Suprapubic skin (tissue), 4 donors: Measurements from ENCODE around the gene MGAT4B. TPM values are rescaled to one million over a fixed set of nuclear protein-coding genes. Genes with fewer than 3 reads are reported as not detected.

Experiments used
- DNase-seq, 2 donors: peaks; one replicate each; pipeline ENCODE4 v3.0.0-alpha.2; 2019; ENCODE audit warnings: low spot score in 2 of 2
- H3K27ac ChIP-seq: fragments of 200-600 bp; sonication (generic); one replicate; pipeline ENCODE4 v1.5.1; 2019
- H3K27me3 ChIP-seq: fragments of 200-600 bp; sonication (generic); one replicate; pipeline ENCODE4 v1.5.1; 2019
- H3K36me3 ChIP-seq: fragments of 200-600 bp; sonication (generic); one replicate; pipeline ENCODE4 v1.5.1; 2019
- H3K4me1 ChIP-seq: fragments of 200-600 bp; sonication (generic); one replicate; pipeline ENCODE4 v1.5.1; 2019
- H3K4me3 ChIP-seq: fragments of 200-600 bp; sonication (generic); one replicate; pipeline ENCODE4 v1.5.1; 2019; ENCODE audit warnings: mild to moderate bottlenecking
- H3K9me3 ChIP-seq: fragments of 200-600 bp; sonication (generic); one replicate; pipeline ENCODE4 v1.5.1; 2019
- CTCF ChIP-seq, 2 donors: fragments of 200-600 bp in 1 of 2; fragments of 450-650 bp in 1 of 2; sonication (generic) in 1 of 2; IDR thresholded peaks; one replicate each; pipeline ENCODE4 v1.5.1; 2016 to 2019; ENCODE audit warnings: antibody characterized with exemption in 2 of 2, mild to moderate bottlenecking in 1 of 2, moderate library complexity in 1 of 2
- EP300 ChIP-seq: sonication (generic); formaldehyde crosslinking; IDR thresholded peaks from one replicate; pipeline ENCODE4 v1.6.1; 2017; ENCODE audit warnings: antibody characterized with exemption
- POLR2A ChIP-seq, 2 donors: fragments of 450-650 bp; IDR thresholded peaks; one replicate each; pipeline ENCODE4 v1.6.1; 2017; ENCODE audit warnings: antibody characterized with exemption in 2 of 2, mild to moderate bottlenecking in 2 of 2, moderate library complexity in 2 of 2
- POLR2AphosphoS5 ChIP-seq, 3 donors: sonication (generic); formaldehyde crosslinking; IDR thresholded peaks; one replicate each; pipeline ENCODE4 v1.6.1; 2017; ENCODE audit warnings: antibody characterized with exemption in 3 of 3
- WGBS: methylation state at CpG from one replicate; pipeline ENCODE4 v1.1.5; 2018; 5-methylcytosine and 5-hydroxymethylcytosine counted together
- total RNA-seq, 4 donors: library from RNA; depleted of rRNA; stranded (reverse); fragments of >200 nt; gene quantifications; one replicate each; pipeline ENCODE4 v1.1.0, GENCODE V29; 2016

The MGAT4B gene
- total RNA-seq, 4 donors from 2014 or later: 74.5 to 142 (median 97.4) TPM

GRCh38 chr5:179788193-179788854 is 18.3 kb downstream of the MGAT4B start:
- H3K4me1 ChIP-seq: peaks cover 17% of the 10 kb centered on the region
- DNase-seq: no peak
- no peak overlapping the region for H3K27ac ChIP-seq
- no peaks in the 10 kb centered on the region for H3K36me3 ChIP-seq
- WGBS: 58% methylated on average over 4 of the region's 7 CpGs
- no peaks in the 10 kb centered on the region for H3K27me3 ChIP-seq
- H3K9me3 ChIP-seq: no peaks in the 10 kb centered on the region
- H3K4me3 ChIP-seq: no peak overlapping the region
- TF ChIP-seq POLR2AphosphoS5 (IDR thresholded peaks at IDR 0.05) (no peak), POLR2A (IDR thresholded peaks at IDR 0.05) (no peak), EP300 (no peak), CTCF (IDR thresholded peaks at IDR 0.05) (no peak)

GRCh38 chr5:179786861-179787260 is 19.8 kb downstream of the MGAT4B start:
- Histone ChIP-seq H3K27me3 (no peaks in the 10 kb centered on the region), H3K4me1 (peaks cover 3% of the 10 kb centered on the region), H3K9me3 (no peaks in the 10 kb centered on the region), H3K36me3 (peaks cover 4% of the 10 kb centered on the region), H3K4me3 (no peak overlapping the region), H3K27ac (no peak overlapping the region)
- TF ChIP-seq CTCF (IDR thresholded peaks at IDR 0.05) (no peak), POLR2AphosphoS5 (IDR thresholded peaks at IDR 0.05) (no peak), EP300 (no peak), POLR2A (IDR thresholded peaks at IDR 0.05) (no peak)
- no peak for DNase-seq
- 87% methylated on average over 12 of the region's 12 CpGs for WGBS

GRCh38 chr5:179783128-179783527 is 23.5 kb downstream of the MGAT4B start:
- TF ChIP-seq EP300 (no peak), CTCF (IDR thresholded peaks at IDR 0.05) (no peak), POLR2A (IDR thresholded peaks at IDR 0.05) (no peak), POLR2AphosphoS5 (IDR thresholded peaks at IDR 0.05) (no peak)
- peaks cover 28% of the 10 kb centered on the region for H3K36me3 ChIP-seq
- no peaks in the 10 kb centered on the region for H3K4me1 ChIP-seq
- WGBS: 94% methylated on average over 9 of the region's 9 CpGs
- DNase-seq: no peak
- H3K27me3 ChIP-seq: no peaks in the 10 kb centered on the region
- H3K4me3 ChIP-seq: no peak overlapping the region
- no peak overlapping the region for H3K27ac ChIP-seq
- H3K9me3 ChIP-seq: no peaks in the 10 kb centered on the region

- Histone ChIP-seq H3K27ac (no peak overlapping the region), H3K4me3 (no peak overlapping the region), H3K4me1 (no peaks in the 10 kb centered on the region), H3K9me3 (no peaks in the 10 kb centered on the region), H3K27me3 (no peaks in the 10 kb centered on the region), H3K36me3 (peaks cover 30% of the 10 kb centered on the region)
- 95% methylated on average over 4 of the region's 4 CpGs for WGBS
- TF ChIP-seq EP300: no peak
- TF ChIP-seq POLR2A (IDR thresholded peaks at IDR 0.05): no peak
- TF ChIP-seq POLR2AphosphoS5 (IDR thresholded peaks at IDR 0.05): no peak
- no peak for TF ChIP-seq CTCF (IDR thresholded peaks at IDR 0.05)
- no peak for DNase-seq
Measured at GRCh38 chr5:179781846-179782245, 24.8 kb downstream of the MGAT4B start.

- H3K4me3 ChIP-seq: no peak overlapping the region
- H3K9me3 ChIP-seq: no peaks in the 10 kb centered on the region
- no peak overlapping the region for H3K27ac ChIP-seq
- 82% methylated on average over 7 of the region's 7 CpGs for WGBS
- H3K4me1 ChIP-seq: no peaks in the 10 kb centered on the region
- DNase-seq: no peak
- peaks cover 45% of the 10 kb centered on the region for H3K36me3 ChIP-seq
- H3K27me3 ChIP-seq: no peaks in the 10 kb centered on the region
- TF ChIP-seq CTCF (IDR thresholded peaks at IDR 0.05) (no peak), POLR2A (IDR thresholded peaks at IDR 0.05) (no peak), EP300 (no peak), POLR2AphosphoS5 (IDR thresholded peaks at IDR 0.05) (no peak)
Measured at GRCh38 chr5:179780362-179780761, 26.3 kb downstream of the MGAT4B start.
